ENCODE measurements around the gene RPL4.
A peak's percentile ranks its signal among the peaks of the same experiment; 100 is the strongest.

RPL4 gene

DNA sequence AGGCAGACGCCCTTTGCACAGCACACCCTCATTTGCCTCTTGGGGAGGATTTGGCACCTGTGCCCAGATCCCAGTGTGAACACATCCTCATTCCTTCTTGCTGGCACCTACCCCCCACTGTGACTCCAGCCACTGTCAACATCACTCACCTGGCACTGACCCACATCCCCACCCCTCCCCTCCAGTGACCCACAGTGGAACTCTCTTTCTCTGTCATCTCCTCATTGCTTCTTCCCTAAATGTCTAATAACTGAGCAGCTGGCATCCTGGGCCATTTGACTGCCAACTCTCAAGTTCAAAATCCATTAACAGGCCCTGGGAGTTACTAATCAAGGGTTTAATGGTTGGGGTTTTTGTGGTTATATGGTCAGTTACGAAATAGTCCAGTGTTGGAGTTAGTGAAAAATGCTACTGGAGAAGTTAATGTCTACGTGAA, 21.5 kb downstream of the RPL4 start:
- Histone ChIP-seq H4K91ac (ENCODE audit: low read depth, low read length, poor library complexity) (no peak overlapping the region), H2AK5ac (ENCODE audit: low read depth, low read length) (no peak overlapping the region), H2BK15ac (ENCODE audit: low read length) (no peak overlapping the region), H3K36me3 (replicated peaks in 1 of 2; ENCODE audit: control insufficient read depth in 2 of 2, insufficient read depth in 2 of 2, low read length in 2 of 2) (peaks cover 21 to 60% of the 10 kb centered on the region in 2 donors), H2AFZ (ENCODE audit: low read length) (no peak overlapping the region), H3K23ac (ENCODE audit: low read depth, low read length, poor library complexity) (no peak overlapping the region), H2BK12ac (ENCODE audit: low read length) (no peak overlapping the region), H3K9me3 (replicated peaks in 1 of 2; ENCODE audit: control insufficient read depth in 2 of 2, insufficient read depth in 1 of 2, low read depth in 1 of 2, low read length in 2 of 2) (peaks cover 0 to 4% of the 10 kb centered on the region in 2 donors), H3K4ac (ENCODE audit: low read length) (no peak overlapping the region), H3K4me3 (ENCODE audit: low read length in 2 of 2) (no peak overlapping the region), H4K8ac (ENCODE audit: low read depth, low read length) (no peak overlapping the region), H3K27me3 (ENCODE audit: control insufficient read depth in 3 of 3, insufficient read depth in 3 of 3, low read depth in 1 of 3, low read length in 3 of 3) (no peaks in the 10 kb centered on the region), H3K18ac (ENCODE audit: low read length) (no peak overlapping the region), H3K4me1 (ENCODE audit: control insufficient read depth in 2 of 2, insufficient read depth in 1 of 2, low read depth in 1 of 2, low read length in 2 of 2) (peaks cover 0 to 3% of the 10 kb centered on the region in 2 donors), H3K14ac (ENCODE audit: low read length) (no peak overlapping the region), H3K9ac (ENCODE audit: low read depth, low read length, poor library complexity) (no peak overlapping the region), H2BK120ac (ENCODE audit: low read depth, low read length) (no peak overlapping the region), H3K79me1 (ENCODE audit: low read depth, low read length) (peaks cover 3% of the 10 kb centered on the region), H3K27ac (replicated peaks; ENCODE audit: low read length) (no peak overlapping the region), H3K4me2 (ENCODE audit: insufficient read depth, low read length, poor library complexity, severe bottlenecking) (no peak overlapping the region), H2BK5ac (ENCODE audit: low read length) (no peak overlapping the region)
- no CpG with 5 or more reads among the region's 3 CpGs for WGBS, 2 donors (ENCODE audit: extremely low coverage in 2 of 2, insufficient read length in 2 of 2, insufficient replicate concordance in 1 of 2)
- DNase-seq (ENCODE audit: low spot score), result no peak

DNA sequence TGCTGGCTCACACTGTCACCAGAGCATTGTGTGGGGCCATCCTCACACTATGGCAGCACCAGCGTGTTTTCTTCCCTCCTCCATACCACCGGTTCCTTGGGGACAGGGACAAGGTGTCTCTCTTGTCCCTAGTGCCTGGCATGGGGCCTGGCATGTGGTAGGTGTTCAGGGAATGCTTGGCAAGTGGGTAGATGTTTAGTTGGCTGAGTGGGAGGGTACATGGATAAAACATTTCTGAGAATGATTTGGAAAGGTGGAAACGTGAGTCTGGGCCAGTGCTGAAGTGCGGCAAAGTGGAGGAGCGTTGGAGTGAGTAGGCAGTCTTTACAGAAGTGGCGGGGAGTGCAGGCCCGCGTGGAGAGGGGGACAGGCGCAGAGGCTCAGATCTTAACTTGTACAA, 22.1 kb downstream of the RPL4 start:
- peak overlapping the region; percentile 27 for H2AK5ac ChIP-seq (ENCODE audit: low read depth, low read length)
- no peak overlapping the region for H2BK12ac ChIP-seq (ENCODE audit: low read length)
- no peak overlapping the region for H4K8ac ChIP-seq (ENCODE audit: low read depth, low read length)
- H3K9me3 ChIP-seq (replicated peaks in 1 of 2; ENCODE audit: control insufficient read depth in 2 of 2, insufficient read depth in 1 of 2, low read depth in 1 of 2, low read length in 2 of 2), result peaks cover 0 to 4% of the 10 kb centered on the region in 2 donors
- H3K4me2 ChIP-seq (ENCODE audit: insufficient read depth, low read length, poor library complexity, severe bottlenecking), result no peak overlapping the region
- peak overlapping the region; percentile 50 for H3K9ac ChIP-seq (ENCODE audit: low read depth, low read length, poor library complexity)
- WGBS, 2 donors (ENCODE audit: extremely low coverage in 2 of 2, insufficient read length in 2 of 2, insufficient replicate concordance in 1 of 2), result no CpG with 5 or more reads among the region's 9 CpGs
- no peak overlapping the region for H2AFZ ChIP-seq (ENCODE audit: low read length)
- H3K23ac ChIP-seq (ENCODE audit: low read depth, low read length, poor library complexity), result no peak overlapping the region
- H3K79me1 ChIP-seq (ENCODE audit: low read depth, low read length), result peaks cover 3% of the 10 kb centered on the region
- no peak overlapping the region for H2BK15ac ChIP-seq (ENCODE audit: low read length)
- H3K27me3 ChIP-seq (ENCODE audit: control insufficient read depth in 3 of 3, insufficient read depth in 3 of 3, low read depth in 1 of 3, low read length in 3 of 3), result no peaks in the 10 kb centered on the region
- H2BK5ac ChIP-seq (ENCODE audit: low read length), result no peak overlapping the region
- H3K4ac ChIP-seq (ENCODE audit: low read length), result no peak overlapping the region
- H3K36me3 ChIP-seq (replicated peaks in 1 of 2; ENCODE audit: control insufficient read depth in 2 of 2, insufficient read depth in 2 of 2, low read length in 2 of 2), result peaks cover 15 to 54% of the 10 kb centered on the region in 2 donors
- H3K18ac ChIP-seq (ENCODE audit: low read length), result no peak overlapping the region
- H3K14ac ChIP-seq (ENCODE audit: low read length), result no peak overlapping the region
- no peak overlapping the region for H3K4me3 ChIP-seq (ENCODE audit: low read length in 2 of 2)
- no peak overlapping the region for H3K27ac ChIP-seq (replicated peaks; ENCODE audit: low read length)
- DNase-seq (ENCODE audit: low spot score), result no peak
- H3K4me1 ChIP-seq (ENCODE audit: control insufficient read depth in 2 of 2, insufficient read depth in 1 of 2, low read depth in 1 of 2, low read length in 2 of 2), result peaks cover 0 to 3% of the 10 kb centered on the region in 2 donors
- no peak overlapping the region for H2BK120ac ChIP-seq (ENCODE audit: low read depth, low read length)
- no peak overlapping the region for H4K91ac ChIP-seq (ENCODE audit: low read depth, low read length, poor library complexity)

DNA sequence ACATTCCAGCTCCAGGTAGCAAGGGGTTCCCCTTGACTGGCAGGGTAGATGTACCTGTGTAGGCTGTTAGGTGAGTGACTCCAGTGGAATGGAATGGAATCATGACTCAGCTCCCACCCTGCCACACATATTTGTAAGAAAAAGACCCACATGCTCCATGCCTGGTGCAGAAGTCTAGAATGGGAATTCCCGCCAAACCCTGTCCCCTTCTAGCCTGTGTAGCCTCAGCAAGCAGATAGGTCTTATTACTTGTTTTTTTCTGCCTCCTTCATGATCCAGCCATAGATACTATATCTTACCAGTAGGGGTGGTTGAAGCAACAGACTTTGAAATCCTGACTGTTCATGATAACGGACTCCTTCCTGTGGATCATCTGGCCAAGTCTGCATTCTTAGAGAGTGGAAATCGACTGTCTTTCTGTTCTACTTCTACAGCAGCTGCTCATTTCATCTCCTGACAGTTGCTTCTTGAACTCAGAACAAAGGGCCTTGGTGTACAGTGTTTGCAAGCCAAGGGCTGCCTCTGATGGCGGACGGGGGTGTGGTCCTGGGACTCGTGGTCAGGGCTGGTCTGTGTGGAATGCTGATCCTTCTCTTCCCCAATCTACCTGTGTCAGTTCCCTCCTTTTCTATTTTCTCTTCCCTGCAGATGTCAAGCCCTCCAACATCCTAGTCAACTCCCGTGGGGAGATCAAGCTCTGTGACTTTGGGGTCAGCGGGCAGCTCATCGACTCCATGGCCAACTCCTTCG, 23.4 kb downstream of the RPL4 start:
- no peak overlapping the region for H3K9ac ChIP-seq (ENCODE audit: low read depth, low read length, poor library complexity)
- no peak for DNase-seq (ENCODE audit: low spot score)
- H3K27ac ChIP-seq (replicated peaks; ENCODE audit: low read length), result no peak overlapping the region
- H2AFZ ChIP-seq (ENCODE audit: low read length), result no peak overlapping the region
- peaks cover 0 to 4% of the 10 kb centered on the region in 2 donors for H3K9me3 ChIP-seq (replicated peaks in 1 of 2; ENCODE audit: control insufficient read depth in 2 of 2, insufficient read depth in 1 of 2, low read depth in 1 of 2, low read length in 2 of 2)
- H4K91ac ChIP-seq (ENCODE audit: low read depth, low read length, poor library complexity), result no peak overlapping the region
- no peak overlapping the region for H2AK5ac ChIP-seq (ENCODE audit: low read depth, low read length)
- H3K14ac ChIP-seq (ENCODE audit: low read length), result no peak overlapping the region
- H4K8ac ChIP-seq (ENCODE audit: low read depth, low read length), result no peak overlapping the region
- peaks cover 12 to 43% of the 10 kb centered on the region in 2 donors for H3K36me3 ChIP-seq (replicated peaks in 1 of 2; ENCODE audit: control insufficient read depth in 2 of 2, insufficient read depth in 2 of 2, low read length in 2 of 2)
- H3K4me1 ChIP-seq (ENCODE audit: control insufficient read depth in 2 of 2, insufficient read depth in 1 of 2, low read depth in 1 of 2, low read length in 2 of 2), result peaks cover 0 to 8% of the 10 kb centered on the region in 2 donors
- H2BK15ac ChIP-seq (ENCODE audit: low read length), result no peak overlapping the region
- H3K4me3 ChIP-seq (ENCODE audit: low read length in 2 of 2), result no peak overlapping the region
- no peak overlapping the region for H3K4me2 ChIP-seq (ENCODE audit: insufficient read depth, low read length, poor library complexity, severe bottlenecking)
- H3K4ac ChIP-seq (ENCODE audit: low read length), result no peak overlapping the region
- no peak overlapping the region for H3K18ac ChIP-seq (ENCODE audit: low read length)
- WGBS, 2 donors (ENCODE audit: extremely low coverage in 2 of 2, insufficient read length in 2 of 2, insufficient replicate concordance in 1 of 2), result no CpG with 5 or more reads among the region's 10 CpGs
- H2BK120ac ChIP-seq (ENCODE audit: low read depth, low read length), result no peak overlapping the region
- no peaks in the 10 kb centered on the region for H3K27me3 ChIP-seq (ENCODE audit: control insufficient read depth in 3 of 3, insufficient read depth in 3 of 3, low read depth in 1 of 3, low read length in 3 of 3)
- peaks cover 3% of the 10 kb centered on the region for H3K79me1 ChIP-seq (ENCODE audit: low read depth, low read length)
- H2BK12ac ChIP-seq (ENCODE audit: low read length), result no peak overlapping the region
- no peak overlapping the region for H2BK5ac ChIP-seq (ENCODE audit: low read length)
- no peak overlapping the region for H3K23ac ChIP-seq (ENCODE audit: low read depth, low read length, poor library complexity)

DNA sequence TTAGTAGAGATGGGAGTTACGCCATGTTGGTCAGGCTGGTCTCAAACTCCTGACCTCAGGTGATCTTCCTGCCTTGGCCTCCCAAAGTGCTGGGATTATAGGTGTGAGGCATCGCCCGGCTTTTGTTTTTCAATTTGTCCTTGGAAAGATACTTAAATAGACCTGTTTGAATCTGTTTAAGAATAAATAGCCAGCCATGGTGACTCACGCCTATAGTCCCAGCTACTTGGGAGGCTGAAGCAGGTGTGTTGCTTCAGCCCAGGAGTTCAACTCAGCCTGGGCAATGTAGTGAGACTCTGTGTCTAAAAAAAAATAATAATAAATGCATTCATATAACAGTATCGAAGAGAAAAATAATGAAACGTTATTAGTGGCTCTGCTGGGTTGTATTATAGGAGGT, 24.4 kb downstream of the RPL4 start:
- Histone ChIP-seq H2BK120ac (ENCODE audit: low read depth, low read length) (no peak overlapping the region), H2AFZ (ENCODE audit: low read length) (no peak overlapping the region), H3K9ac (ENCODE audit: low read depth, low read length, poor library complexity) (no peak overlapping the region), H3K4me1 (ENCODE audit: control insufficient read depth in 2 of 2, insufficient read depth in 1 of 2, low read depth in 1 of 2, low read length in 2 of 2) (peaks cover 0 to 8% of the 10 kb centered on the region in 2 donors), H2BK5ac (ENCODE audit: low read length) (no peak overlapping the region), H3K27ac (replicated peaks; ENCODE audit: low read length) (no peak overlapping the region), H2BK15ac (ENCODE audit: low read length) (no peak overlapping the region), H3K27me3 (ENCODE audit: control insufficient read depth in 3 of 3, insufficient read depth in 3 of 3, low read depth in 1 of 3, low read length in 3 of 3) (no peaks in the 10 kb centered on the region), H3K79me1 (ENCODE audit: low read depth, low read length) (peaks cover 3% of the 10 kb centered on the region), H2BK12ac (ENCODE audit: low read length) (no peak overlapping the region), H3K23ac (ENCODE audit: low read depth, low read length, poor library complexity) (no peak overlapping the region), H4K8ac (ENCODE audit: low read depth, low read length) (no peak overlapping the region), H3K18ac (ENCODE audit: low read length) (no peak overlapping the region), H3K14ac (ENCODE audit: low read length) (no peak overlapping the region), H3K9me3 (replicated peaks in 1 of 2; ENCODE audit: control insufficient read depth in 2 of 2, insufficient read depth in 1 of 2, low read depth in 1 of 2, low read length in 2 of 2) (peaks cover 0 to 4% of the 10 kb centered on the region in 2 donors), H4K91ac (ENCODE audit: low read depth, low read length, poor library complexity) (no peak overlapping the region), H3K4me2 (ENCODE audit: insufficient read depth, low read length, poor library complexity, severe bottlenecking) (no peak overlapping the region), H3K4ac (ENCODE audit: low read length) (no peak overlapping the region), H3K4me3 (ENCODE audit: low read length in 2 of 2) (no peak overlapping the region), H3K36me3 (replicated peaks in 1 of 2; ENCODE audit: control insufficient read depth in 2 of 2, insufficient read depth in 2 of 2, low read length in 2 of 2) (peaks cover 10 to 33% of the 10 kb centered on the region in 2 donors), H2AK5ac (ENCODE audit: low read depth, low read length) (no peak overlapping the region)
- WGBS, 2 donors (ENCODE audit: extremely low coverage in 2 of 2, insufficient read length in 2 of 2, insufficient replicate concordance in 1 of 2), result 100% methylated on average over 2 of the region's 6 CpGs; no CpG with 5 or more reads in 1 of the 2 donors
- no peak for DNase-seq (ENCODE audit: low spot score)

Data from neuronal stem cell (in vitro differentiated cells).